Erythroblast (primary cell): ENCODE measurements around the gene MLLT10.

Source experiments
- GATA1 ChIP-seq: IDR thresholded peaks from 2 replicates; pipeline ENCODE4 v1.6.1; 2011; ENCODE audit warnings: low read depth, mild to moderate bottlenecking, control low read depth, low read length, moderate library complexity
- POLR2A ChIP-seq: IDR thresholded peaks from 2 replicates; pipeline ENCODE4 v1.6.1; 2011; ENCODE audit warnings: mild to moderate bottlenecking, low read length

DNA sequence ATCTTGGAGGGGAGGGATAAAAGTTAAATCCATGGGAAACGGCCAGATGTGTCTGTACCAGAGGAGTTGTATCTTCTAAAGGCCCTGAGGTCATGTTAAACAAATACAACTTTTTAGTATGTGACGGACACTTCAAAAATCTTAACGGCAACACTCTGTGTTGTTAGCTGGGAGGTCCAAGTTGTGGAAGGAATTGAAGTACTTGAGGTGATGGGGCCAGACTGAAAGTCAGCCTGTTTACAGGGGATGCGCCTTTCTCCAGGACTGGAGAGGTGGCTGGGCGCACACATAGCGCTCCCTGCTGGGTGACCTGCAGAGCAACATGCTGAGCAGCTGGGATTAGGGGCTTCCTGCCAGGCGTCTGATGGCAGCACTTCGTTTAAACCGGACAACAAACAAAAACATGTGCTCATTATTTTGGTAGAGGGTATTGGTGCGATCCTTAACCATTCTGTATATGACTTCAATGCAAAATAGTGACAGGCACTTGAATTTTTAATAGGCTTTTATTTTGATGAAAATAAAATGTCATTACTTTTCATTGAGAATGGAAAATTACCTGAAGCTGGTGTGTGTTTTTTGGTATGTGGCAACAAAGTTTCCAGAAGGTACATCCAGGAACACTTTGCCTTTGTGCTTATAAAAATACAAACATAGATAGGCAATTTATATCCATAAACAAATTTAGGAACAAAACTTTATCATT, 198.2 kb downstream of the MLLT10 start:
- TF ChIP-seq POLR2A = no peak
- TF ChIP-seq GATA1 = no peak
